Measurements from ENCODE around the gene BCLAF1.

DNA sequence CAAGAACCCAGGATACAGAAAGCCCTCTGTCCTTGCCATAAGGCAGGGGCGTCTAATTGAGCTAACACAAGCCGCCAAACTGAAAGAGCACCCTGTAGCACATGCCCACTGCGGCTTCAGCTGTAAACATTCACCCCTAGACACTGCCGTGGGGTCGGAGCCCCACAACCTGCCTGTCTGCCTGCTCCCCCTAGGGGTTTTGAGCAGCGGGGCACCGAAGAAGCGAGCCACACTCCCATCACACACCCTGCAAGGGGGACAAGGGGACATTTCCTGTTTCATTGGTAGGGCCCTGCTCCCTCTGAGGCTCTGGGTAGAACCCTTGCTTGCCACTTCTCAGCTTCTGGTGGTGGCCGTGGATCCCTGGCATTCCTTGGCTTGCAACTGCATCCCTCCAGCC lies 45.2 kb upstream of the BCLAF1 start:
- TF ChIP-seq CREB1 (IDR thresholded peaks at IDR 0.05; ENCODE audit: low read depth), result no peak
- TF ChIP-seq TAF1 (IDR thresholded peaks at IDR 0.05; ENCODE audit: low read depth), result no peak
- no peak for TF ChIP-seq CEBPB (IDR thresholded peaks at IDR 0.05)
- TF ChIP-seq RAD21 (IDR thresholded peaks at IDR 0.05; ENCODE audit: low read depth), result no peak
- TF ChIP-seq EP300 (IDR thresholded peaks at IDR 0.05; ENCODE audit: borderline replicate concordance), result no peak
- TF ChIP-seq MAX (IDR thresholded peaks at IDR 0.05), result no peak
- no peak for TF ChIP-seq FOXM1 (IDR thresholded peaks at IDR 0.05; ENCODE audit: borderline replicate concordance, low read depth)
- no peak for TF ChIP-seq TCF12 (IDR thresholded peaks at IDR 0.05; ENCODE audit: low read depth)
- no peak for TF ChIP-seq TEAD4 (IDR thresholded peaks at IDR 0.05)
- no peak for TF ChIP-seq REST (IDR thresholded peaks at IDR 0.05; ENCODE audit: low read depth)
- no peak for TF ChIP-seq ZBTB7A (IDR thresholded peaks at IDR 0.05; ENCODE audit: low read depth)
- no peak for TF ChIP-seq YY1 (IDR thresholded peaks at IDR 0.05; ENCODE audit: low read depth)
- TF ChIP-seq NFIC (IDR thresholded peaks at IDR 0.05), result no peak
- no peak for TF ChIP-seq EGR1 (IDR thresholded peaks at IDR 0.05)
